Naive thymus-derived CD4-positive, alpha-beta T cell (primary cell): ENCODE measurements around the gene CFAP161. TPM values are rescaled to one million over a fixed set of nuclear protein-coding genes. Genes with fewer than 3 reads are reported as not detected.

Experiments used
- ATAC-seq: fragments of 150-1000 bp; cut with Tn5 transposase; 2 replicates; pipeline ENCODE4 v1.10.0; 2021; ENCODE audit warnings: mild to moderate bottlenecking, moderate library complexity
- CTCF ChIA-PET: fragments of 350-600 bp; sonication (Branson Sonifier 250); formaldehyde crosslinking; loops from one replicate; lab custom pipeline; 2021; ENCODE audit warnings: antibody characterized with exemption; lab: Charles Lee
- POLR2A ChIA-PET: fragments of 350-600 bp; sonication (Branson Sonifier 250); formaldehyde crosslinking; loops from one replicate; lab custom pipeline; 2021; ENCODE audit warnings: antibody characterized with exemption, inconsistent platforms; lab: Charles Lee
- DNase-seq, 9 donors: peaks; one replicate each; pipeline versions ENCODE4 v3.0.0 to v3.0.0-alpha.2; 2020 to 2022; ENCODE audit warnings: mixed read lengths in 1 of 9
- H3K27ac ChIP-seq: one replicate; pipeline ENCODE4 v1.7.0; 2013; ENCODE audit warnings: mild to moderate bottlenecking, low read depth, low read length, moderate library complexity
- H3K27me3 ChIP-seq, 2 donors: one replicate each; pipeline ENCODE4 v1.7.0; 2013; ENCODE audit warnings: low read length in 2 of 2, mild to moderate bottlenecking in 2 of 2, moderate library complexity in 2 of 2; ENCODE audit not compliant: control insufficient read depth in 2 of 2, insufficient read depth in 2 of 2
- H3K36me3 ChIP-seq, 3 experiments: 1 replicate in 2 of 3; 2 replicates in 1 of 3; pipeline ENCODE4 v1.7.0; 2013; ENCODE audit warnings: low read length in 3 of 3, mild to moderate bottlenecking in 3 of 3, moderate library complexity in 1 of 3; ENCODE audit not compliant: insufficient read depth in 3 of 3, control insufficient read depth in 2 of 3
- H3K4me1 ChIP-seq, 2 donors: one replicate each; pipeline ENCODE4 v1.7.0; 2013; ENCODE audit warnings: low read length in 2 of 2, mild to moderate bottlenecking in 2 of 2, moderate library complexity in 1 of 2; ENCODE audit not compliant: control insufficient read depth in 2 of 2, insufficient read depth in 2 of 2
- H3K4me3 ChIP-seq: 2 replicates; pipeline ENCODE4 v1.7.0; 2013; ENCODE audit warnings: mild to moderate bottlenecking, low read length
- H3K9me3 ChIP-seq, 3 experiments: 1 replicate in 2 of 3; 2 replicates in 1 of 3; pipeline ENCODE4 v1.7.0; 2013; ENCODE audit warnings: low read length in 3 of 3; ENCODE audit not compliant: control insufficient read depth in 2 of 3
- H3K27ac Mint-ChIP-seq, 9 donors: one replicate each; pipeline ENCODE4 v1.8.0; 2020 to 2022; ENCODE audit warnings: mixed read lengths in 9 of 9, mild to moderate bottlenecking in 8 of 9, moderate library complexity in 5 of 9, inconsistent platforms in 2 of 9
- H3K27me3 Mint-ChIP-seq, 5 donors: one replicate each; pipeline ENCODE4 v1.8.0; 2021 to 2022; ENCODE audit warnings: mixed read lengths in 5 of 5, mild to moderate bottlenecking in 1 of 5
- H3K36me3 Mint-ChIP-seq, 5 donors: one replicate each; pipeline ENCODE4 v1.8.0; 2020 to 2022; ENCODE audit warnings: mixed read lengths in 5 of 5, mild to moderate bottlenecking in 3 of 5, inconsistent platforms in 1 of 5
- H3K4me1 Mint-ChIP-seq, 7 donors: one replicate each; pipeline ENCODE4 v1.8.0; 2020 to 2022; ENCODE audit warnings: mixed read lengths in 7 of 7, mild to moderate bottlenecking in 3 of 7, inconsistent platforms in 1 of 7
- H3K4me3 Mint-ChIP-seq, 10 donors: one replicate each; pipeline ENCODE4 v1.8.0; 2020 to 2022; ENCODE audit warnings: mild to moderate bottlenecking in 10 of 10, mixed read lengths in 10 of 10, moderate library complexity in 6 of 10, inconsistent platforms in 2 of 10
- H3K9me3 Mint-ChIP-seq, 11 donors: one replicate each; pipeline ENCODE4 v1.8.0; 2020 to 2022; ENCODE audit warnings: mixed read lengths in 11 of 11, mild to moderate bottlenecking in 4 of 11, inconsistent platforms in 1 of 11, moderate library complexity in 1 of 11
- intact Hi-C, 2 donors: fragments of 100-400 bp; cut with micrococcal nuclease; formaldehyde crosslinking; loops; one replicate each; pipeline ENCODE4 v1.15.1; 2023
- polyA plus RNA-seq, 2 donors: library from polyadenylated mRNA; unstranded; fragments of 300-500 nt; fragmentation: Illumina TruSeq; gene quantifications; one replicate each; pipeline ENCODE4 v1.2.3, GENCODE V29; 2021
- total RNA-seq, 6 experiments: library from RNA in 5 of 6; stranded (reverse) in 5 of 6; gene quantifications; 1 replicate in 5 of 6; 2 replicates in 1 of 6; pipeline ENCODE4 v1.2.3 and lab custom pipeline; 2021 to 2026

The CFAP161 gene
- total and polyA plus RNA-seq, 7 experiments from 2014 or later = not detected

DNA sequence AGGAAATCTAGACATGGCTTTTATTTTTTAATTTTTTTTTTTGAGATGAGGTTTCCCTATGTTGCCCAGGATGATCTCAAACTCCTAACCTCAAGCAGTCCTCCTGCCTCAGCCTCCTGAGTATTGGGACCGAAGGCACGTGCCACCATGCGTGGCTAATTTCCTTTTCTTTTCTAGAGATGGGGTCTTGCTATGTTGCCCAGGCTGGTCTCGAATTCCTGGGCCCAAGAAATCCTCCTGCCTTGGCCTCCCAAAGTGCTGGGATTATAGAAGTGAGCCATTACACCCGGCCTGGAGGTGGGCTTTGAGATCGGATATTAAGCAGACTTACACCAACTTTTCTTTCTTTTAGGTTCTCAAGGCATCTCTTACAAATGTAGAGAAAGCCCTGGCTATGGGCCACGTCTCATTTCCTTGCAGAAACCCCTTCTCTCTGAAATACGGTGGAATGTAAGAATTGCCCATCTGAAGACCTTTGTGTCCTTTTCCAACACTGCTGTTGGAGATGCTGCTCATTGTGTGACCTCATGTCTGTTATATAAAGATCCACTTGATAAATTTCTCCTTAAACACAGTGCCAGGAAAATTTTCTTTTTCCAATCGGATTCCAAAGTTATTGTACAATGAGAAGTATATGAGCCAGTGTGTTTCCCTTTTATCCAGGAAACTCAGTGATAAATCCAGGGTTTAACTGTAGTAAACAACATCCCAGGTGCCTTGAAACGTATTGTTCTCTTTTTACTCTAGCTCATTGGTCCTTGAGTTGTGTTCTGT lies 36.8 kb upstream of the CFAP161 start:
- ChIA-PET CTCF (interaction anchor here (1.5 kb wide), 1 partner anchor 9 kb away, joined by 3 read pairs; no protein-coding TSS in a partner anchor), POLR2A (no interaction called here)
- H3K27me3 Mint-ChIP-seq = peaks cover 48 to 59% (median 55%) of the 10 kb centered on the region in 5 donors
- intact Hi-C loops = no loop called here
- DNase-seq (no peak), ATAC-seq (no peak)
- no peak overlapping the region for H3K27ac Mint-ChIP-seq
- H3K4me1 Mint-ChIP-seq = peaks cover 4 to 24% (median 20%) of the 10 kb centered on the region in 7 donors
- Histone ChIP-seq H3K27ac (no peak overlapping the region), H3K4me3 (no peak overlapping the region), H3K9me3 (no peaks in the 10 kb centered on the region), H3K4me1 (peaks cover 0 to 10% of the 10 kb centered on the region in 2 donors), H3K27me3 (peaks cover 0 to 4% of the 10 kb centered on the region in 2 donors), H3K36me3 (no peaks in the 10 kb centered on the region)
- peaks cover 0 to 2% (median 0%) of the 10 kb centered on the region in 11 donors for H3K9me3 Mint-ChIP-seq
- no peak overlapping the region for H3K4me3 Mint-ChIP-seq
- peaks cover 0 to 6% (median 0%) of the 10 kb centered on the region in 5 donors for H3K36me3 Mint-ChIP-seq

DNA sequence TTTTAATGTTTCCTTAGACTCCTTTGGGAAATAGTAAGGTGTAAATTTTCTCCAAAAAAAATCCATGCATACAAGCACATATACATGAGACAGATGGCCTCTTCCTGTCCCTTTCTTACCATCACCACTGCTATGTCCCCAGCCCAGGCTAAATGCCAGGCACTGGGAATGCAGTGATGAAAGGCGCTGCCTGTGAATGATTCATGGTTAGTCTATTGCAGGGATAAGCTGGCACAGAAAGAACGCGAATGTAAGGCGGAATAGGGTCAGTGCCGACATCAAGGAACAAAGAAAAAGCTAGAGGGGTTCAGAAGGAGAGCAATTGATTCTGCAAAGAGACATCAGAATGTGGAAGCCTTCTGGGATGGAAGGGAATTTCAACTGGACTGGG lies 36.2 kb upstream of the CFAP161 start:
- DNase-seq = no peak
- H3K4me1 Mint-ChIP-seq = peaks cover 4 to 24% (median 20%) of the 10 kb centered on the region in 7 donors
- H3K36me3 Mint-ChIP-seq = peaks cover 0 to 6% (median 0%) of the 10 kb centered on the region in 5 donors
- Histone ChIP-seq H3K36me3 (no peaks in the 10 kb centered on the region), H3K4me1 (peaks cover 0 to 10% of the 10 kb centered on the region in 2 donors), H3K27ac (no peak overlapping the region), H3K4me3 (no peak overlapping the region), H3K9me3 (no peaks in the 10 kb centered on the region), H3K27me3 (peaks cover 0 to 4% of the 10 kb centered on the region in 2 donors)
- intact Hi-C loops = no loop called here
- ChIA-PET CTCF (interaction anchor here (1.5 kb wide), 1 partner anchor 9 kb away, joined by 3 read pairs; no protein-coding TSS in a partner anchor), POLR2A (no interaction called here)
- H3K9me3 Mint-ChIP-seq = peaks cover 0 to 1% (median 0%) of the 10 kb centered on the region in 11 donors
- ATAC-seq = no peak
- no peak overlapping the region for H3K4me3 Mint-ChIP-seq
- peak overlapping the region in 1 of 9 donors; percentile 4 for H3K27ac Mint-ChIP-seq
- H3K27me3 Mint-ChIP-seq = peaks cover 45 to 53% (median 52%) of the 10 kb centered on the region in 5 donors

GRCh38 chr15:81098349-81098748 lies 35.7 kb upstream of the CFAP161 start:
- peaks cover 40 to 52% (median 49%) of the 10 kb centered on the region in 5 donors for H3K27me3 Mint-ChIP-seq
- DNase-seq (no peak), ATAC-seq (no peak)
- no peaks in the 10 kb centered on the region for H3K9me3 ChIP-seq
- no peaks in the 10 kb centered on the region for H3K36me3 ChIP-seq
- H3K4me1 Mint-ChIP-seq = peaks cover 4 to 24% (median 20%) of the 10 kb centered on the region in 7 donors
- H3K4me3 ChIP-seq = no peak overlapping the region
- H3K4me3 Mint-ChIP-seq = peak overlapping the region in 1 of 10 donors; percentile 48
- H3K4me1 ChIP-seq = peaks cover 0 to 10% of the 10 kb centered on the region in 2 donors
- peaks cover 0 to 4% of the 10 kb centered on the region in 2 donors for H3K27me3 ChIP-seq
- intact Hi-C loops = no loop called here
- H3K9me3 Mint-ChIP-seq = peaks cover 0 to 1% (median 0%) of the 10 kb centered on the region in 11 donors
- no peak overlapping the region for H3K27ac Mint-ChIP-seq
- no peak overlapping the region for H3K27ac ChIP-seq
- ChIA-PET POLR2A (no interaction called here), CTCF (interaction anchor here (1.5 to 1.6 kb wide), 3 partner anchors 8 to 168 kb away, joined by 3 to 7 read pairs (median 5); no protein-coding TSS in a partner anchor)
- peaks cover 0 to 6% (median 0%) of the 10 kb centered on the region in 5 donors for H3K36me3 Mint-ChIP-seq

GRCh38 chr15:81098861-81099651 lies 35.0 kb upstream of the CFAP161 start:
- Histone ChIP-seq H3K9me3 (no peaks in the 10 kb centered on the region), H3K4me3 (no peak overlapping the region), H3K27me3 (peaks cover 0 to 4% of the 10 kb centered on the region in 2 donors), H3K4me1 (peaks cover 0 to 10% of the 10 kb centered on the region in 2 donors), H3K36me3 (no peaks in the 10 kb centered on the region), H3K27ac (no peak overlapping the region)
- Mint-ChIP-seq H3K4me1 (peaks cover 4 to 24% (median 20%) of the 10 kb centered on the region in 7 donors), H3K4me3 (peak overlapping the region in 5 of 10 donors; percentile 5 to 50 (median 27)), H3K9me3 (peaks cover 0 to 1% (median 0%) of the 10 kb centered on the region in 11 donors), H3K27me3 (peaks cover 37 to 51% (median 44%) of the 10 kb centered on the region in 5 donors), H3K36me3 (peaks cover 0 to 6% (median 0%) of the 10 kb centered on the region in 5 donors), H3K27ac (no peak overlapping the region)
- ChIA-PET POLR2A (interaction anchor here (0.6 kb wide), 1 partner anchor 1769 kb away, joined by 3 read pairs; no protein-coding TSS in a partner anchor), CTCF (interaction anchor here (1.5 to 1.6 kb wide), 2 partner anchors 9 to 167 kb away, joined by 5 to 7 read pairs; no protein-coding TSS in a partner anchor)
- peak; percentile 29 for ATAC-seq
- peak in 1 of 9 donors; percentile 1 for DNase-seq
- intact Hi-C loops = no loop called here

- no peaks in the 10 kb centered on the region for H3K9me3 ChIP-seq
- no peak overlapping the region for H3K27ac Mint-ChIP-seq
- intact Hi-C loops = no loop called here
- no peak overlapping the region for H3K4me3 ChIP-seq
- no peaks in the 10 kb centered on the region for H3K36me3 Mint-ChIP-seq
- peaks cover 0 to 10% of the 10 kb centered on the region in 2 donors for H3K4me1 ChIP-seq
- no peak overlapping the region for H3K4me3 Mint-ChIP-seq
- ChIA-PET CTCF (interaction anchor here (1.1 kb wide), 1 partner anchor 164 kb away, joined by 5 read pairs; no protein-coding TSS in a partner anchor), POLR2A (no interaction called here)
- no peak for ATAC-seq
- DNase-seq = no peak
- no peak overlapping the region for H3K27ac ChIP-seq
- peaks cover 0 to 1% (median 0%) of the 10 kb centered on the region in 11 donors for H3K9me3 Mint-ChIP-seq
- H3K4me1 Mint-ChIP-seq = peaks cover 4 to 29% (median 20%) of the 10 kb centered on the region in 7 donors
- H3K36me3 ChIP-seq = no peaks in the 10 kb centered on the region
- H3K27me3 ChIP-seq = peaks cover 0 to 4% of the 10 kb centered on the region in 2 donors
- peaks cover 25 to 63% (median 30%) of the 10 kb centered on the region in 5 donors for H3K27me3 Mint-ChIP-seq
Measured at GRCh38 chr15:81101894-81102815, 31.9 kb upstream of the CFAP161 start.
